BJ (cell line): ENCODE measurements around the gene PPP6R3. TPM values are rescaled to one million over a fixed set of nuclear protein-coding genes. Genes with fewer than 3 reads are reported as not detected.

Experiments
- CTCF ChIA-PET: fragments of 350-600 bp; formaldehyde crosslinking; extraction: SDS; loops from one replicate; lab custom pipeline; 2021; ENCODE audit warnings: antibody characterized with exemption, inconsistent platforms; lab: Yijun Ruan, JAX
- POLR2A ChIA-PET: fragments of 300-600 bp; sonication (Branson Sonifier 250); formaldehyde crosslinking; extraction: SDS; loops from one replicate; lab custom pipeline; 2021; ENCODE audit warnings: antibody characterized with exemption; lab: Charles Lee
- DNase-seq: peaks from one replicate; pipeline ENCODE4 v3.0.0-alpha.2; 2011; ENCODE audit warnings: low read depth
- H3K27me3 ChIP-seq: 2 replicates; pipeline ENCODE4 v1.6.0; 2011; ENCODE audit warnings: low read length; ENCODE audit not compliant: control insufficient read depth, insufficient read depth
- H3K36me3 ChIP-seq: 2 replicates; pipeline ENCODE4 v1.5.1; 2011; ENCODE audit warnings: low read length; ENCODE audit not compliant: control insufficient read depth, insufficient read depth
- H3K4me3 ChIP-seq: 2 replicates; pipeline ENCODE4 v1.5.1; 2011; ENCODE audit warnings: low read depth, mild to moderate bottlenecking, control low read depth, low read length
- CTCF ChIP-seq: IDR thresholded peaks from 2 replicates; pipeline ENCODE4 v1.5.1; 2011; ENCODE audit warnings: low read depth, mild to moderate bottlenecking, control low read depth, inconsistent platforms, low read length, moderate library complexity; ENCODE audit not compliant: insufficient read depth
- polyA plus RNA-seq: library from polyadenylated mRNA; depleted of rRNA; stranded (reverse); fragments of >200 nt; gene quantifications from 2 replicates; pipeline ENCODE4 v1.2.3, GENCODE V29; 2011

The PPP6R3 gene
- polyA plus RNA-seq, 1 experiment: 31.6 TPM

DNA sequence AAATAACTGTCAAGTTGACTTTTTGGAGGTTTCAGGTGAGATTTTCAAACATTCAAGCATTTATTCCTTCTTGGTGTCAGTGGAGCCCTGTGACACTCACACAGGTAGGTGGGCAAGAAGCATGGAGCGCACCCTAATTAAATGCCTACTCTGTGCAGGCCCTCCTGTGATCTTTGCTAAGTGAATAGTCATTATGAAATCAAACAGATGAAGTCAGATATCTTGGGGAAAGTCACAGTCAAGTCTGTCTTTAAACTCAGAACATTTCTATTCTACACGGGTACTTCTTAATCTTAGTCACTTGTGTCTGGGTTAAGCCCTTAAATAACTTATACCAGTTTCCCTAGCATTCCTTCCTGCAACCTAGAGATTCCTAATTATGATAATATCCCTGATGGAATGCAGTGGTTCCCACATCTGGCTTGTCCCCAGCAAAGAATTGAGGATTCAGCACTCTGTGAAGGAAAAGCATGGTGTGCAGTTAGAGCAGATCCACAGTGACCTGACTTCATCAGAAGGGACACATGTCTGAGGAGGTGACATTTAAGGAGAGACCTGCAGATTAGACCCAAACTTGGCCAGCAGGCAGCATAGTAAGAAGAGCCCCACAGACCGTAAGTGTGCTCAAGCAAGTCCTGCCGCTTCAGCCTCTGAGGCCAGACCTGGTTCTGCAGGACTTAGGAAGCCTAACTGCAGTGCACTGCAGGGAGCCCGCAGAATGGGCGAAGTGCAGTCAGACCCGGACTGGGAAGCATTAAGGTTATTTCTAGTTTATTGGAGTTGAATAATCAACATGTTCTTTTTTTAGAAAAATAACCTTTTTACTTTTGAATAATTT is 138.5 kb downstream of the PPP6R3 start:
- H3K27me3 ChIP-seq: no peaks in the 10 kb centered on the region
- peak; percentile 21 for DNase-seq
- no peak overlapping the region for H3K4me3 ChIP-seq
- no peak for TF ChIP-seq CTCF
- ChIA-PET CTCF (no interaction called here), POLR2A (no interaction called here)
- peaks cover 38% of the 10 kb centered on the region for H3K36me3 ChIP-seq

DNA sequence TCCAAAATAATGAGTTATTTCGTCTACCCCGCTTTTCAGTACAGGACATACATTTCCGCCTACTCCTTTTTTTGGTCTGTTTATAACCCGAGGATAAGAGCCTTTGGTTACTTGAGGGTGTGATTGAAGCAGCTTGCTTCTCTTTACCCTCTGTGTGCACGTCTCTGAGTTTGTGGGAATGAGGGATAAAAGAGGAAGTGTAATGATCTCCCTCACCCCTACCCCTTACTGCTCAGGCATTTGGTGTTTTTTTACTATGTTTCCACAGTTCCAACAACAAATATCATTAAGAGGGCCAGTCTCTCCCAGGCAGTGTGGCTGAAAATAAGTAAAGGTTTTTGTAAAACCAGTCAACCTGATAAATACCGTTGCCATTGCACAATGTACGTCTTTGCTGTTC is 140.6 kb downstream of the PPP6R3 start:
- DNase-seq: no peak
- H3K36me3 ChIP-seq: peaks cover 34% of the 10 kb centered on the region
- no peaks in the 10 kb centered on the region for H3K27me3 ChIP-seq
- POLR2A ChIA-PET: interaction anchor here (0.5 kb wide), 1 partner anchor 169 kb away, joined by 3 read pairs; no protein-coding TSS in a partner anchor
- no peak overlapping the region for H3K4me3 ChIP-seq
- TF ChIP-seq CTCF: no peak
- CTCF ChIA-PET: interaction anchor here (1.9 kb wide), 1 partner anchor 17 kb away, joined by 13 read pairs; no protein-coding TSS in a partner anchor

GRCh38 chr11:68609761-68610160 is 149.2 kb downstream of the PPP6R3 start:
- Histone ChIP-seq H3K36me3 (peaks cover 22% of the 10 kb centered on the region), H3K4me3 (no peak overlapping the region), H3K27me3 (no peaks in the 10 kb centered on the region)
- DNase-seq: no peak
- POLR2A ChIA-PET: no interaction called here
- CTCF ChIA-PET: interaction anchor here (1.1 kb wide), 1 partner anchor 188 kb away, joined by 3 read pairs; no protein-coding TSS in a partner anchor
- TF ChIP-seq CTCF: no peak

DNA sequence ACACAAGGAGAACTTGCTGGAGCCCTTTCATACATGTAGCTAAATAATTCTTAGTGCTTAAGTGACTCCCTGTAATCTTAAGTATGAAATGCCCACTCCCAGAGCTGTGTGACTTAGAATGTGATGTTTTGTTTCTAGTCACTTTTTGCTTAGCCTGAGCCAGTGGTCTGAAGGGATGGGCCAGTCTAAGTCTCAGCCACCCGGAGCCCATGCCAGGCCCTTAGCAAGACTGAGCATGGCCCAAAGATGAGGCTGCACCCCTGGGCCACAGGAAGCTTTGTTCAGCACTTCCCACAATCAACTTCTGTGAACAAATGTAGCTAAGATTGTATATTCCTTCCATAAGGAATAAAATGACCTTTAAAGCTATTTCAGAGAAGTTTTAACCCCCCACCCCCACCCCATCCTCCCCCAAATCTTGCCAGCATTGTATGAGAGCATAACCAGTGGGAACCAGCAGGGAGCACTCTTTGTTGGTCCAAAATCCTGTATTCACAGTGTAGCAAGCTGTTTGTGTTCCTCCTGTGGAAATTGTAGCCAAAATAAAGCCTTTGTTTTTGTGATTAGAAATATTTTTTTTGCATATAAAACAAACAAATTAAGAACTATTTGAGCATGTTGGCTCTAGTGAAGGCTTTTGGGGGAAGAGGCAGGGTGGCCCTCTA is 150.0 kb downstream of the PPP6R3 start:
- ChIA-PET POLR2A (interaction anchor here (0.6 kb wide), 1 partner anchor 435 kb away, joined by 3 read pairs; no protein-coding TSS in a partner anchor), CTCF (interaction anchor here (0.7 to 1.3 kb wide), 5 partner anchors 82 to 280 kb away, joined by 3 to 4 read pairs (median 3); no protein-coding TSS in a partner anchor)
- peak; percentile 50 for TF ChIP-seq CTCF
- Histone ChIP-seq H3K36me3 (peaks cover 21% of the 10 kb centered on the region), H3K4me3 (no peak overlapping the region), H3K27me3 (no peaks in the 10 kb centered on the region)
- DNase-seq: no peak

- POLR2A ChIA-PET: no interaction called here
- peaks cover 11% of the 10 kb centered on the region for H3K36me3 ChIP-seq
Observed at GRCh38 chr11:68615657-68616056, 155.1 kb downstream of the PPP6R3 start.

More at GRCh38 chr11:68615657-68616056, 155.1 kb downstream of the PPP6R3 start:
- CTCF ChIA-PET: no interaction called here
- Histone ChIP-seq H3K27me3 (no peaks in the 10 kb centered on the region), H3K4me3 (no peak overlapping the region)
- DNase-seq: no peak
- TF ChIP-seq CTCF: no peak
